SHP77 treated with DMSO at 0.1 percent for 48 hours (cell line): ENCODE results near the gene ANKRD18A.

ENCODE experiments used
- DNase-seq: peaks from one replicate; lab custom pipeline; 2025; lab: John Stamatoyannopoulos, UW

The ANKRD18A gene

DNA sequence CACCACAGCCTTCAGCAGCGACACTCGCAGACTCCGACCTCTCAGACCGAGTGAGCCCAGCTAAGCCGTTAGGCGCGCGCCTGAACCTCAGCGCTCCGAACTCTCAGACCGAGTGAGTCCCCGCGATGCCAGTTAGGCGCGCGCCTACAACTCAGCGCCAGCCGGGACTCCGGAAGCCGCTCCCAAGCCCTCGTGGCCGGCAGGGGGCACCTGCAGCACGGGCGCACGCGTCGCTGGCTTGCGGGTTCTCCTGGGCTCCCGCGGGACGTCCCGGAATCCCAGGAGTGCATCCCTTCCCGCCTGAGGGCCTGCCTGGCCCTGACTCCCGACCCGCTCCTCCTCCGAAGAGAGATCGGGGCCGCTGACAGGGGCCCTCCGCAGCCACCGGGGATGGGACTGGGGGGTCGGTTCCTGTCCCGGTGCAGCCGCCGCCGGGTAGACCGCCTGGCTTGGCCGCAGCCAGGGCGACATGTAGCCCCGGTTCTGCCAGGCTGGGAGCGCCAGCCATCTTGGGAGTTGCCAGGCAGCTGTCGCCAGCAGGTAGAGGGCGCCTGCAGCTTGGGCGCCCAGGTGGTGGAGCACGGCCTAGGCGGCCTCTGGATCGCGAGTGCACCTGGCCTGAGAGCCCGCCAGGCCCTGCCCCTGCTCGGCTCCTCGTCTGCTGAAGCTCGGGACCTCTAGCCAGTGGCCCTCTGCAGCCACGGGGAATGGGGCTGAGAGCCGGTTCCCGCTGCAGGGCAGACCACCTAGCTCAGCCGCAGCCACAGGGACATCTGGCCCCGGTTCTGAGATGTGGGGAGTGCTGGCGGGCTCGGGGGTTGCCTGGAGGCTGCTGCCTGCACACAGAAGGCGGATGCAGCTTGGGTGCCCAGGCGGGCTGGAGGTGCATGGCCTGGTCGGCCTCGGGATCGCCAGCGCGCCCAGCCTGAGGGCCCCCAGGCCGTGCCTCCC lies at the start of gene ANKRD18A:
Gene ANKRD18A (minus strand): TSS at position 114 of the 951 bp plus-strand sequence. CDS start 311 bp downstream, outside the sequence.
- peak; percentile 37 for DNase-seq

GRCh38 chr9:38668791-38669466 lies 48.5 kb upstream of the ANKRD18A start:
- DNase-seq, result no peak

DNA sequence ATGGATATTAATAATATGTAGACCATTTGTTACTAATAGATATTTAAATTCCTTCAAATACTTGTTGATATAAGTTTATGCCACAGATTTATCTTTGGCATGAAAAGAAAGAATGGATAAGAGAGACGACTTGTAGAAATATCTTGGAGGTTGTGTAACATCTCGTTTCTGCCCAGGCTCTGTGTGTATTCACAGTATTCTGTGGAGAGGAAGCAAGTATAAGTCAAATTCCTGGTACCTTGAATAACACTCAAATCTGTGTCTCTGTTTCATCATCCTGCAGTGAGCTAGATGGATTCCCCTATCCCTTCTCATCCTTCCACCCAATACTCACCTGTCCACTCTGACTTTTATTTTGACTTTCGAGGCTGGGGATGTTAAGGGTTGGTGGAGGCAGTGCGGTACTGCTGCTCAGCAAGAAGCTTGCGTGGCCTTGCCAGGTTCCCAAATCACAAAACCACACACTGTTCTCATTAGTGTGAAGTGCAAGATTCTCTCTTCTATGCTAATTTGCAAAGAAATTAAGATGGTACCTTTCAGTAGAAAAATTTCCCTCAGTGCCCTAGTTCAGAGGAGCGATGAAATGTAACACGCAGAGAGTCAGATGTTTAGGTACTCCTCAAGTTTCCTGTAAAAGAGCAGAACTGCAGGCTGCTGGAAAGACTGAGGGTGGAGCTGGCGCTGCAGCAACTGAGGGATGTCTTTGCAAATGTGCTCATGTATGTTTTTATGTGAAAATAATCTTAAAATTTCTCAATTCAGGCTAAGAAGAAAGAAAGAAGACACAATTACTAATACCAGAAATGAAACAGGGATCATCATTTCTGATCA lies 42.6 kb upstream of the ANKRD18A start:
- no peak for DNase-seq

GRCh38 chr9:38659538-38659937 lies 39.1 kb upstream of the ANKRD18A start:
- no peak for DNase-seq

DNA sequence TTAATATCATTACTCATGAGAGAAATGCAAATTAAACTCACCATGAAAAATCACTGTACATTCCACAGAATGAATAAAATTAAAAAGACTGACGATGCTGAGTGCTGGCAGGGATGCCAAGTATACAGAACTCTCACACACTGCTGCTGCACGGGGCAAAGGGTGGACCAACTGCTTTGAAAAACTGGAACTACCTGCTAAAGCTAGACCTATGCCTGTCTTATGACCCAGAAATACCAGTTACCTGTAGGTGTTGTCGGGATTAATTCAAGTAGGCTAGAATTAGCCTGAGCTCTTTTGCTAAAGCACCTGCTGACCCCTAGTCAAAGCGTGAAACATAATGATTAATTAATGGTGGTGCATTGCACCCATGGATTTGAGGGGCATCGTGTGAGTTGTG lies 36.5 kb upstream of the ANKRD18A start:
- no peak for DNase-seq

- DNase-seq, result no peak
Observed at GRCh38 chr9:38652486-38652885, 32.1 kb upstream of the ANKRD18A start.

- no peak for DNase-seq
Observed at GRCh38 chr9:38652044-38652443, 31.6 kb upstream of the ANKRD18A start.

DNA sequence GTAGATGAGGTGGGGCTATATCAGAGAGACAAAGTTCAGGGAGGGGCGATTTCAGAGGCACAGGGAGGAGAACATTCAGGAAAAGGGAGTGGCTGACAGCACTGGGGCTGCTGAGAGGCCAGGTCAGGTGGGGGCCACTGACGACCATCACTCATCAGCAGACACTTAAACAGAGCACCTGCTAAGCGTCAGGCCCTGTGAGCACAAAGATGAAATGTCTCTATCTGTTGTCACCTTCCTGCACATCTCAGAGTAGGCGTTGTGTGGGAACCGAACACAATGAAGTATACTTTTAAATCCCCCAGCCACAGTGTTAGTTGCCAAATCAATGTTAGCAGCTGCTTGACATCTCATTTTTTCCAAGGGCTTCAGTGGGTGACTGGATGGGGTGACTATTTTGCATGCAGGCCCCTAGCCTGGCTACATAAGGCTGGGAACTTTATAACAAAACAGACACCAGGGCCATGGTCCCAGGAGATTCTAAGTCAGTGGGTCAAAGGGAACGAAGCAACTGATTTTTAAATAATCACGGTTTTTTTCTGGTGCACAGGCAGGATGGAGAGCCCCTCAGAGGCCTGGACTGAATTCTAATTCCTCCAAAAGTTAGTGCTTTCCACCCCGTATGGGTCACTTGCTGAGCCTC lies 31.1 kb upstream of the ANKRD18A start:
- DNase-seq, result no peak

- no peak for DNase-seq
Observed at GRCh38 chr9:38650564-38650963, 30.2 kb upstream of the ANKRD18A start.

DNA sequence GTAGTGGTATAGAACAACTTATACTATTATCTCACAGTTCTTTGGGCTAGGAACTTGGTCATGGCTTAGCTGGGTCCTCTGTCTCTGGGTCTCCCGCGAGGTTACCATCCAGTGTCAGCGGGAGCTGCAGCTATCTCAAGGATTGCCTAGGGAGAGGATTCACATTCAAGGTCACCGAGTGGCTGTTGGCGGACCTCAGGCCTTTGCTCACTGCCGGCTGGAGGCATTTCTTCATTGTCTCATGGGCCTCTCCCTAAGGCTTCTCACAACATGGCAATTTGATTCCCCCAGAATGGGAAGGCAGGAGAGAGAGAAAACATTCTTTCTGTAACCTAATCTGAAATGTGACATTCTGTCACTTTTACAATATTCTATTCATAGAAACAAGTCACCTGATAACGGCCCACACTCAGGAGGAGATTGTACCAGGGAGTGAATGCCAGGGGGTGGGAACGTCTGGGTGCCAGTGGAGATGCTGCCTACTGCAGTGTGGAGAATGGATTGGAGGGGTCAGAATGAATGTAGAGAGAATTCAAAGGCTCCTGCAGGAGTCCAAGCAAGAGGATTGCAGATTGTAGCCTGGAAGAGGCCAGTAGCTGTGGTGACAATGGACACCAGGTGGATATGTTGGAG lies 29.5 kb upstream of the ANKRD18A start:
- DNase-seq, result no peak

DNA sequence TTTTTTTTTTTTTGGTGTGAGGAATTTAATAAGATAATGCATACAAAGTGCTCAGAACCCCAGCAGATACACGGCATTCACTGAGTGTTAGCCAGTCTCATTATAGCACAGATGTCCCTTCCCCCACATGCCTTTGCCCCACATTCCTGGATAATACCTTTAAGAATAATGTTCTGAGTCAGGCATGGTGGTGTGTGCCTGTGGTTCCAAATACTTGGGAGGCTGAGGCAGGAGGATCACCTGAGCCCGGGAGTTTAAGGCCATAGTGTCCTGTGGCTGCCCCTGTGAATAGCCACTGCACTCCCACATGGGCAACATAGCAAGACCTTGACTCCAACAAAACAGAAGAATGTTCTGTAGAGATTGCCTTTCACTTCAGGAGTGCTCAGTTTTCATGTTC lies 24.2 kb upstream of the ANKRD18A start:
- DNase-seq, result no peak

GRCh38 chr9:38643815-38644173 lies 23.4 kb upstream of the ANKRD18A start:
- DNase-seq, result no peak

GRCh38 chr9:38642951-38643814 lies 22.8 kb upstream of the ANKRD18A start:
- no peak for DNase-seq

- no peak for DNase-seq
Observed at GRCh38 chr9:38641985-38642864, 21.8 kb upstream of the ANKRD18A start.

GRCh38 chr9:38641142-38641541 lies 20.7 kb upstream of the ANKRD18A start:
- no peak for DNase-seq

DNA sequence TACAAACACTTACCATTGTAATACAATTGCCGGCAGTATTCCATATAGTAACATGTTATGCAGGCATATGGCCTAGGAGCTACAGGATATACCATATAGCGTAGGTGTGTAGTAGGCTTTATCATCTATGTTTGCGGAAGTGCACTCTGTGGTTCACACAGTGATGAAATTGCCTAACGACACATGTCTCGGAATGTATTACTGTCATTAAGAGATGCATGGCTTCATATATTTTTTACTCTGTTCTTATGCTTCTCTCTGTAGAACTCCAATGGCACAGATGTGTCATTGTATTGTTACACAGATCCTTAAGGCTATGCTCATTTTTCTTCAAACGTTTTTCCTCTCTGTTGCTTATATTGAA lies 19.2 kb upstream of the ANKRD18A start:
- no peak for DNase-seq

GRCh38 chr9:38638881-38639576 lies 18.6 kb upstream of the ANKRD18A start:
- no peak for DNase-seq

DNA sequence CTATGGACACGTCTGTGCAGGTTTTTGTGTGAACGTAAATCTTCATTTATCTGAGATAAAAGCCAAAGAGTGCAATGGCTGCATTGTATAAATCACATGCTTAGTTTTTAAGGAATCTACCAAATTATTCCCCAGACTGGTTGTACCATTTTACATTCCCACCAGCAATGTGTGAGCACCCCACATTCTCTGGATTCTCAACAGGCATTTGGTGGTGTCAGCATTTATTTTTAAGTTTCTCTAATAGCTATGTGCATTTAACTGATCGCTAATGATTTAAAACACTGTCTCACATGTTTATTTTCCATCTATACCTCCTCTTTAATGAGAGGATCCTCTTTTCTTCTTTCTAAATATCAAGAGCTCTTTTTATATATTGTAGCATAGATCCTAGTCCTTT lies 13.9 kb upstream of the ANKRD18A start:
- no peak for DNase-seq

DNA sequence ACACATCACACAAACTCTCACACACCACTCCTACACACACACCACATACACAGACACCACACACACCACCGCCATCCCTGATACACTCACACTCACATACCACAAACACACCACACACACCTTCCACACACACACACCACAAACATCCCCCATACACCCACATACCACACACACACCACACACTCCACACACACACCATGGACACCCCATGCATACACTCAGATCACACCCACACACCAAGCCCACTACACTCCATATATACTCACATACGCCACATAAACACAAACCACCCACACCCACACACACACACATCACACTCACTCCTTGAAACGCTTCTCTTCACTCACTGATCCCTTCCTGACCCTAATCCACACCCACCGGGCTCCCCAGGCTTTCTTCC lies 9.1 kb upstream of the ANKRD18A start:
- no peak for DNase-seq
